Cardiac muscle cell (in vitro differentiated cells and primary cell): ENCODE results near the gene JKAMP. TPM values are rescaled to one million over a fixed set of nuclear protein-coding genes. Genes with fewer than 3 reads are reported as not detected.
"Not testable (repeated sequence)": the region's sequence is repeated elsewhere in the genome, so short reads cannot be mapped to it uniquely, and the experiment has no call there.

Source experiments
- DNase-seq, 2 donors: peaks; one replicate each; pipeline versions ENCODE4 v3.0.0 to v3.0.0-alpha.2; 2010 to 2017; ENCODE audit warnings: low read depth in 1 of 2, low spot score in 1 of 2
- H3K27ac ChIP-seq: fragments of 200-600 bp; sonication (generic); 2 replicates; pipeline ENCODE4 v1.5.1; 2016
- H3K27me3 ChIP-seq: fragments of 200-600 bp; sonication (generic); 2 replicates; pipeline ENCODE4 v1.6.0; 2016; ENCODE audit warnings: control low read depth
- H3K36me3 ChIP-seq: fragments of 200-600 bp; sonication (generic); 2 replicates; pipeline ENCODE4 v1.5.1; 2016; ENCODE audit warnings: control low read depth
- H3K4me1 ChIP-seq: fragments of 200-600 bp; sonication (generic); 2 replicates; pipeline ENCODE4 v1.8.1; 2017; ENCODE audit warnings: low read depth, mild to moderate bottlenecking, mixed run types
- H3K4me3 ChIP-seq: fragments of 200-600 bp; sonication (generic); 2 replicates; pipeline ENCODE4 v1.5.1; 2016; ENCODE audit warnings: mild to moderate bottlenecking
- H3K9me3 ChIP-seq: fragments of 200-600 bp; sonication (generic); 2 replicates; pipeline ENCODE4 v1.5.1; 2017; ENCODE audit warnings: low read depth, mild to moderate bottlenecking, control low read depth
- CTCF ChIP-seq: IDR thresholded peaks from 2 replicates; pipeline ENCODE4 v1.5.1; 2012; ENCODE audit warnings: low read depth, mild to moderate bottlenecking, low read length
- polyA plus RNA-seq: library from polyadenylated mRNA; unstranded; fragments of >200 nt; fragmentation: Nextera tagmentation; extraction: Ambion mirVana; gene quantifications from 2 replicates; pipeline ENCODE4 v1.2.1, GENCODE V29; 2016
- total RNA-seq: library from RNA; depleted of rRNA; stranded (reverse); fragments of >200 nt; gene quantifications from 2 replicates; pipeline ENCODE4 v1.2.3, GENCODE V29; 2016

JKAMP gene
- 52.0 and 57.8 TPM in 2 replicates for total RNA-seq
- polyA plus RNA-seq: 77.3 and 80.2 TPM in 2 replicates

DNA sequence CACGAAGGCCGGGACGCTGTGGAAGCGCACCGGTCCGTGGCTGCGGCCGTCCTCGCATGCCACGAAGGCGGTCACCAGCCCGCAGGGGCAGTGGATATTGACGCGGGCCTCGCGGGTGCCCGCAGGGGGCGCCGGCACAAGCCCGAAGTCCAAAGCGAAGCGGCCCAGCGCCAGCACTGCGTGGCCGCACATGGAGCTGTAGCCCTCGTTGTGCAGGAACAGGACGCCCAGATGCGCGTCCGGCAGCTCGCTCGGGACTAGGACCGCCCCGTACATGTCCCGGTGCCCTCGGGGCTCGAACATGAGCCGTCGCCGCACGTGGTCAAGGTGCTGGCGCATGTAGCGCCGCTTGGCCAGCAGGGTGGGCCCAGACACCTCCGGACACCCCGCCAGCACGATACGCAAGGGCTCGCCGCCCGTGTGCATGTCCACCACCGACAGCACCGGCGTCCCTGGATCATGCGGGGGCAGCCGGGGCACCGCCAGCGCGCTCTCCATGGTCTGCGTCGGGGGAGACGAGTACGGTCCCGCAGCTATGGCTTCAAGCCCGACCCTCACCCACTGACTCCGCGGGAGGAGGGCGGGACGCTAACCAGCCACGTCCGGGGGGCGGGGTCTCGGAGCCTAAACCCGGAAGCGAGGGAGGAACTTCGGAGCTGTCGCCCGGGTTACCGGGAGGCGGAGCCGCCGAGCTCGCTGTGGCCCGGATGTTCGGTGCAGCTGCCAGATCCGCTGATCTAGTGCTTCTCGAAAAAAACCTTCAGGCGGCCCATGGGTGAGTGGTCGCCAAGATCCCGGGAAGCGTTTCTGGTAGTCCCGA lies at the start of gene JKAMP, which contains the start of gene L3HYPDH:
Gene JKAMP, plus strand, starts transcription at position 699 of the 820 bp plus-strand sequence. Its CDS starts 73 bp downstream, at position 772.
Gene L3HYPDH, minus strand, starts transcription at position 590 of the 820 bp plus-strand sequence. Its CDS starts 92 bp downstream, at position 498.
- Histone ChIP-seq H3K36me3 (peaks cover 15% of the 10 kb centered on the region), H3K27ac (peak within 1 kb of the TSS; percentile 89), H3K9me3 (no peaks in the 10 kb centered on the region), H3K4me3 (peak within 1 kb of the TSS; percentile 73), H3K27me3 (no peaks in the 10 kb centered on the region), H3K4me1 (peaks cover 12% of the 10 kb centered on the region)
- TF ChIP-seq CTCF: peak; percentile 73
- peak; percentile 97 to 99 for DNase-seq

- no peak for TF ChIP-seq CTCF
- Histone ChIP-seq H3K9me3 (no peaks in the 10 kb centered on the region), H3K27ac (no peak overlapping the region), H3K27me3 (no peaks in the 10 kb centered on the region), H3K4me1 (no peaks in the 10 kb centered on the region), H3K36me3 (no peaks in the 10 kb centered on the region), H3K4me3 (no peak overlapping the region)
- DNase-seq: no peak
Measured at GRCh38 chr14:59435101-59435500, 49.2 kb upstream of the JKAMP start.

- Histone ChIP-seq H3K9me3 (no peaks in the 10 kb centered on the region), H3K36me3 (no peaks in the 10 kb centered on the region), H3K27ac (no peak overlapping the region), H3K27me3 (no peaks in the 10 kb centered on the region), H3K4me3 (no peak overlapping the region), H3K4me1 (no peaks in the 10 kb centered on the region)
- no peak for TF ChIP-seq CTCF
- DNase-seq: peak in 1 of 2 donors; percentile 17
Measured at GRCh38 chr14:59435987-59436386, 48.3 kb upstream of the JKAMP start.

DNA sequence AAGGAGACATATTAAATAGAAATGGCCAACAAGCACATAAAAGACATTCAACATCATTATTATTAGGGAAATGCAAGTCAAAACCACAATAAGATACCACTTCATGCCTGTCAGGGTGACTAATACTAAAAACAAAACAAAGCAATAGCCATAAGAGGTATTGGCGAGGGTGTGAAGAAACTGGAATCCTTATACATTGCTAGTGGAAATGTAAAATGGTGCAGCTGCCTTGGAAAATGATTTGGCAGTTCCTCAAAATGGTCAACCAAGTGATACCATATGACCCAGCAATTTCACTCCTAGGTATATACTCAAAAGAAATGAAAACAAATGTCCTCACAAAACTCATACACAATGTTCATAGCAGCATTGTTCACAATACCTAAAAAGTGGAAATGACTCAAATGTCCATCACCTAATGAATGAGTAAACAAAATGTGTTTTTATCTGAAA lies 46.1 kb upstream of the JKAMP start:
- H3K36me3 ChIP-seq: no peaks in the 10 kb centered on the region
- no peaks in the 10 kb centered on the region for H3K27me3 ChIP-seq
- TF ChIP-seq CTCF: no peak
- H3K27ac ChIP-seq: no peak overlapping the region
- DNase-seq: peak in 1 of 2 donors; percentile 88
- H3K4me3 ChIP-seq: no peak overlapping the region
- H3K9me3 ChIP-seq: no peaks in the 10 kb centered on the region
- no peaks in the 10 kb centered on the region for H3K4me1 ChIP-seq

GRCh38 chr14:59439256-59439965 lies 44.9 kb upstream of the JKAMP start:
- H3K27me3 ChIP-seq: no peaks in the 10 kb centered on the region
- no peaks in the 10 kb centered on the region for H3K36me3 ChIP-seq
- peak in 1 of 2 donors; percentile 86 for DNase-seq
- H3K9me3 ChIP-seq: no peaks in the 10 kb centered on the region
- H3K4me1 ChIP-seq: no peaks in the 10 kb centered on the region
- TF ChIP-seq CTCF: no peak
- H3K27ac ChIP-seq: no peak overlapping the region
- H3K4me3 ChIP-seq: no peak overlapping the region

DNA sequence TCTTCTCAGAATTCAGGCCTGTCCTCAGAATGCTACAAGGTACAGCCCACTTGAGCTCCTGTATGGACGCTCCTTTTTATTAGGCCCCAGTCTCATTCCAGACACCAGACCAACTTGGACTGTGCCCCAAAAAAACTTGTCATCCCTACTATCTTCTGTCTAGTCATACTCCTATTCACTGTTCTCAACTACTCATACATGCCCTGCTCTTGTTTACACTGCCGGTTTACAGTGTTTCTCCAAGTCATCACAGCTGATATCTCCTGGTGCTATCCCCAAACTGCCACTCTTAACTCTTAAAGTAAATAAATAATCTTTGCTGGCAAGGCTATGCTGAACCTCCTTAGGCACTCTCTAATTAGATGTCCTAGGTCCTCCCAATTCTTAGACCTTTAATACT lies 35.6 kb upstream of the JKAMP start:
- not testable (repeated sequence) for H3K27me3 ChIP-seq, H3K4me1 ChIP-seq, H3K27ac ChIP-seq, H3K36me3 ChIP-seq, DNase-seq, H3K9me3 ChIP-seq, H3K4me3 ChIP-seq
